Small intestine (tissue), 16 donors: ENCODE results near the gene OR7G3. TPM values are rescaled to one million over a fixed set of nuclear protein-coding genes. Genes with fewer than 3 reads are reported as not detected.

Experiments used
- DNase-seq, 2 donors: peaks; one replicate each; pipeline versions ENCODE4 v3.0.0 to v3.0.0-alpha.2; 2013
- FAIRE-seq: peaks from 2 replicates; lab custom pipeline; 2012; peaks lifted over from hg19 to GRCh38; lab: Jason Lieb, UNC
- H3K27ac ChIP-seq, 3 donors: one replicate each; pipeline ENCODE4 v1.5.1; 2013; ENCODE audit warnings: low read length in 2 of 3, mild to moderate bottlenecking in 2 of 3, control low read depth in 1 of 3, inconsistent platforms in 1 of 3, low read depth in 1 of 3, moderate library complexity in 1 of 3
- H3K27me3 ChIP-seq, 3 donors: one replicate each; pipeline ENCODE4 v1.6.1; 2013; ENCODE audit warnings: low read length in 3 of 3, inconsistent platforms in 1 of 3; ENCODE audit not compliant: control insufficient read depth in 3 of 3, insufficient read depth in 3 of 3
- H3K36me3 ChIP-seq, 3 donors: one replicate each; pipeline ENCODE4 v1.6.1; 2013; ENCODE audit warnings: low read length in 3 of 3, inconsistent platforms in 1 of 3, low read depth in 1 of 3, mild to moderate bottlenecking in 1 of 3, moderate library complexity in 1 of 3; ENCODE audit not compliant: control insufficient read depth in 3 of 3, insufficient read depth in 2 of 3
- H3K4me1 ChIP-seq, 3 donors: one replicate each; pipeline ENCODE4 v1.6.1; 2013; ENCODE audit warnings: low read length in 2 of 3, inconsistent platforms in 1 of 3, low read depth in 1 of 3, mild to moderate bottlenecking in 1 of 3, moderate library complexity in 1 of 3; ENCODE audit not compliant: control insufficient read depth in 3 of 3, insufficient read depth in 2 of 3
- H3K4me3 ChIP-seq, 3 donors: one replicate each; pipeline ENCODE4 v1.5.1; 2013; ENCODE audit warnings: low read length in 3 of 3, control low read depth in 1 of 3, inconsistent platforms in 1 of 3, low read depth in 1 of 3, mild to moderate bottlenecking in 1 of 3, moderate library complexity in 1 of 3
- H3K9me3 ChIP-seq, 2 donors: one replicate each; pipeline ENCODE4 v1.6.1; 2013; ENCODE audit warnings: low read depth in 1 of 2, low read length in 1 of 2; ENCODE audit not compliant: control insufficient read depth in 2 of 2, insufficient read depth in 1 of 2
- WGBS, 3 donors: extraction: QIAGEN DNeasy Blood & Tissue Kit; methylation state at CpG; one replicate each; pipeline ENCODE4 v1.1.7; 2013; 5-methylcytosine and 5-hydroxymethylcytosine counted together
- long read RNA-seq, 10 donors: transcript quantifications; one replicate each; lab custom pipeline, GENCODE V29; 2026
- polyA plus RNA-seq, 4 donors: library from polyadenylated mRNA; stranded (reverse) in 3 of 4; unstranded in 1 of 4; fragments of 200-250 nt in 3 of 4; fragments of 120-200 nt in 1 of 4; gene quantifications; one replicate each; pipeline versions ENCODE4 v1.2.1 to v1.2.3, GENCODE V29; 2013
- donor health status: healthy with polysubstance abuse.
- donor health status: control.
- donor health status: control.
- donor health status: Bipolar disorder and iron deficiency.
- donor health status: healthy.

The OR7G3 gene
- not detected for polyA plus RNA-seq
- long read RNA-seq, donor 1, result 0 reads
- long read RNA-seq, donor 2, result 0 reads
- long read RNA-seq, donor 3, result 0 reads
- long read RNA-seq, donor 4, result 0 reads
- long read RNA-seq, donor 5, result 0 reads
- long read RNA-seq, donor 6, result 0 reads
- long read RNA-seq, donor 7, result 0 reads
- long read RNA-seq, donor 8, result 0 reads
- long read RNA-seq, donor 9, result 0 reads
- long read RNA-seq, donor 10, result 0 reads

- Histone ChIP-seq H3K36me3 (no peaks in the 10 kb centered on the region), H3K4me3 (no peak within 1 kb of the TSS), H3K9me3 (no peaks in the 10 kb centered on the region), H3K27ac (no peak within 1 kb of the TSS), H3K4me1 (no peaks in the 10 kb centered on the region), H3K27me3 (no peaks in the 10 kb centered on the region)
- FAIRE-seq, result no peak
- DNase-seq, result no peak
- WGBS, 3 donors, result 65 to 80% (median 73%) methylated on average over 1 of the region's 1 CpG
These were observed at the start of gene OR7G3 for GRCh38 chr19:9126900-9127405. Gene OR7G3 (minus strand): TSS chr19:9126950. CDS start chr19:9126950, 0 bp downstream.

GRCh38 chr19:9175326-9175725 lies 48.6 kb upstream of the OR7G3 start:
- Histone ChIP-seq H3K36me3 (no peaks in the 10 kb centered on the region), H3K27ac (no peak overlapping the region)
- WGBS, 3 donors, result 89 to 91% (median 90%) methylated on average over 5 of the region's 5 CpGs

GRCh38 chr19:9171393-9171991 lies 44.7 kb upstream of the OR7G3 start:
- no peak for DNase-seq
- Histone ChIP-seq H3K4me3 (no peak overlapping the region), H3K36me3 (peaks cover 0 to 2% (median 0%) of the 10 kb centered on the region in 3 donors), H3K27me3 (no peaks in the 10 kb centered on the region), H3K4me1 (no peaks in the 10 kb centered on the region), H3K9me3 (no peaks in the 10 kb centered on the region), H3K27ac (no peak overlapping the region)
- WGBS, 3 donors, result 81 to 91% (median 84%) methylated on average over 6 of the region's 6 CpGs
- FAIRE-seq, result no peak

More at GRCh38 chr19:9175326-9175725, 48.6 kb upstream of the OR7G3 start:
- no peaks in the 10 kb centered on the region for H3K9me3 ChIP-seq
- H3K4me1 ChIP-seq, result no peaks in the 10 kb centered on the region
- no peak overlapping the region for H3K4me3 ChIP-seq
- FAIRE-seq (no peak), DNase-seq (no peak)
- no peaks in the 10 kb centered on the region for H3K27me3 ChIP-seq

GRCh38 chr19:9166846-9167245 lies 40.1 kb upstream of the OR7G3 start:
- H3K4me1 ChIP-seq, result no peaks in the 10 kb centered on the region
- H3K4me3 ChIP-seq, result no peak overlapping the region
- DNase-seq (no peak), FAIRE-seq (no peak)
- peaks cover 0 to 25% of the 10 kb centered on the region in 2 donors for H3K9me3 ChIP-seq
- no peaks in the 10 kb centered on the region for H3K27me3 ChIP-seq
- WGBS, 3 donors, result 71 to 96% (median 89%) methylated on average over 4 of the region's 4 CpGs
- peaks cover 5 to 27% (median 6%) of the 10 kb centered on the region in 3 donors for H3K36me3 ChIP-seq
- H3K27ac ChIP-seq, result no peak overlapping the region

- H3K27me3 ChIP-seq, result no peaks in the 10 kb centered on the region
- no peak for DNase-seq
- no peaks in the 10 kb centered on the region for H3K4me1 ChIP-seq
- 95% methylated on average over 3 of the region's 3 CpGs for WGBS, 3 donors
- FAIRE-seq, result no peak
- no peak overlapping the region for H3K27ac ChIP-seq
- peaks cover 20 to 42% (median 21%) of the 10 kb centered on the region in 3 donors for H3K36me3 ChIP-seq
- H3K4me3 ChIP-seq, result no peak overlapping the region
- peaks cover 6 to 41% of the 10 kb centered on the region in 2 donors for H3K9me3 ChIP-seq
These were observed 38.5 kb upstream of the OR7G3 start for GRCh38 chr19:9165261-9165660.

GRCh38 chr19:9161427-9161826 lies 34.7 kb upstream of the OR7G3 start:
- peaks cover 49 to 78% (median 56%) of the 10 kb centered on the region in 3 donors for H3K36me3 ChIP-seq
- H3K4me1 ChIP-seq, result no peaks in the 10 kb centered on the region
- no peak overlapping the region for H3K27ac ChIP-seq
- H3K4me3 ChIP-seq, result no peak overlapping the region
- H3K27me3 ChIP-seq, result no peaks in the 10 kb centered on the region
- DNase-seq (no peak), FAIRE-seq (no peak)
- WGBS, 3 donors, result 97 to 98% (median 98%) methylated on average over 12 of the region's 12 CpGs
- H3K9me3 ChIP-seq, result peaks cover 6 to 76% of the 10 kb centered on the region in 2 donors

GRCh38 chr19:9159891-9160290 lies 33.1 kb upstream of the OR7G3 start:
- Histone ChIP-seq H3K9me3 (peaks cover 6 to 88% of the 10 kb centered on the region in 2 donors), H3K4me3 (no peak overlapping the region), H3K27me3 (no peaks in the 10 kb centered on the region), H3K27ac (no peak overlapping the region), H3K36me3 (peaks cover 55 to 86% (median 67%) of the 10 kb centered on the region in 3 donors), H3K4me1 (no peaks in the 10 kb centered on the region)
- no peak for FAIRE-seq
- 98 to 99% (median 98%) methylated on average over 13 of the region's 13 CpGs for WGBS, 3 donors
- DNase-seq, result no peak

GRCh38 chr19:9156304-9156703 lies 29.6 kb upstream of the OR7G3 start:
- peaks cover 5 to 85% of the 10 kb centered on the region in 2 donors for H3K9me3 ChIP-seq
- H3K27ac ChIP-seq, result no peak overlapping the region
- no peak overlapping the region for H3K4me3 ChIP-seq
- peaks cover 46 to 67% (median 61%) of the 10 kb centered on the region in 3 donors for H3K36me3 ChIP-seq
- no peaks in the 10 kb centered on the region for H3K4me1 ChIP-seq
- H3K27me3 ChIP-seq, result no peaks in the 10 kb centered on the region
- 83 to 95% (median 89%) methylated on average over 1 of the region's 1 CpG for WGBS, 3 donors
- FAIRE-seq (no peak), DNase-seq (no peak)
